Activated CD4-positive, alpha-beta memory T cell treated with anti-CD3 and anti-CD28 coated beads for 36 hours (primary cell): ENCODE measurements around the gene PIEZO2. TPM values are rescaled to one million over a fixed set of nuclear protein-coding genes. Genes with fewer than 3 reads are reported as not detected.
"Not testable (repeated sequence)": the region's sequence is repeated elsewhere in the genome, so short reads cannot be mapped to it uniquely, and the experiment has no call there.

Experiments
- CTCF ChIA-PET: fragments of 350-600 bp; sonication (Branson Sonifier 250); formaldehyde crosslinking; loops from one replicate; lab custom pipeline; 2021; ENCODE audit warnings: antibody characterized with exemption, inconsistent platforms; lab: Charles Lee
- POLR2A ChIA-PET: fragments of 350-600 bp; sonication (Branson Sonifier 250); formaldehyde crosslinking; loops from one replicate; lab custom pipeline; 2021; ENCODE audit warnings: antibody characterized with exemption; lab: Charles Lee
- DNase-seq: peaks from one replicate; pipeline ENCODE4 v3.0.0-alpha.2; 2020
- H3K27ac Mint-ChIP-seq: one replicate; pipeline ENCODE4 v1.8.0; 2021; ENCODE audit warnings: mixed read lengths
- H3K27me3 Mint-ChIP-seq: one replicate; pipeline ENCODE4 v1.8.0; 2021; ENCODE audit warnings: mixed read lengths
- H3K36me3 Mint-ChIP-seq: one replicate; pipeline ENCODE4 v1.8.0; 2021; ENCODE audit warnings: mixed read lengths
- H3K4me1 Mint-ChIP-seq: one replicate; pipeline ENCODE4 v1.8.0; 2021; ENCODE audit warnings: low read depth, mixed read lengths
- H3K4me3 Mint-ChIP-seq: one replicate; pipeline ENCODE4 v1.8.0; 2021; ENCODE audit warnings: mild to moderate bottlenecking, mixed read lengths
- H3K9me3 Mint-ChIP-seq: one replicate; pipeline ENCODE4 v1.8.0; 2021; ENCODE audit warnings: mixed read lengths
- intact Hi-C: fragments of 100-400 bp; cut with micrococcal nuclease; formaldehyde crosslinking; loops from one replicate; pipeline ENCODE4 v1.15.1; 2023
- total RNA-seq, 2 experiments: library from RNA; stranded (reverse); gene quantifications; one replicate each; pipeline ENCODE4 v1.2.3, GENCODE V29; 2021

PIEZO2 gene
- total RNA-seq = not detected

DNA sequence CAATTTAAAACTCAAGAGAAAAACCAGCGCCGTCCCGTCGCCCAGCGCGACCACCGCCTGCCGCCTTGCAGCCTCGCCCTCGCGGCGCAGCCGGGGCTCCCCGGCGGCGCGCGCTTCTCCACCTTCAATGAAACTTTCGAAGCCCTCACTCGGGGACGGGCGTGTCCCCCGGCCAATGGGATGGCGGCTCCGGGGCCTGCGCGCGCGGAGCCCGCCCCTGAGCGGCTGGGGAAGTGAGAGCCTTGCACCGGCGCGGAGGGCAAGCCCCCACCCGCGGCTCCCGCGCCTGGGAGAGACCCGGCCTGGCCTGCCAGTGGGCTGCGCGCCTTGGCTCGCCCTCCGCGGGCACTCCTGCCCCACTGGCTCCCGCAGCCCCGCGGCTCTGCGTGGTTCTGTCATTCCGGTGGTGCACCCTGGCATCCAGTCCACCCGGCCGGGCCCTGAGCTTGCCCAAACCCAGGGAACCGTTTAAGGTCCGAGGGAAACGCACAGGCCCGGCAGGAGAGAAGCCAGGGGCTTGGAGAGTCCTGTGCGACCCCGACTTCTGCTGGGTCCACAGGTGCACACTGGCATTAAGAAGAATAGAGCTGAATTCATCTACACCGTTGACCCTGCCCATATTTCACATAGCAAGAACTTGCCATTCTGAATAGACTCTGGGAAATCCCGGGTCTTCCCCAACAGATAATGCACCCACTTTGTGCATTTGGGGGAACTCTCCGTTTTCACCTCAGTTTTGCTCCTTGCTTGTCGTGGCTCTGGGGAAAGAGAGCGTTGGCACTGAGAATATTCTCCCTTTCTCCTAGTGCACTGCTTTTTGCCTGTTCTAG is at the start of gene PIEZO2:
Gene PIEZO2 (minus strand): TSS at position 129 of the 830 bp plus-strand sequence. CDS start 981 bp downstream, outside the sequence.
- H3K27ac Mint-ChIP-seq = no peak within 1 kb of the TSS
- H3K4me3 Mint-ChIP-seq = no peak within 1 kb of the TSS
- POLR2A ChIA-PET = no interaction called here
- intact Hi-C loops = loop anchor here (5.0 kb wide), 1 partner anchor 297 kb away; no protein-coding TSS in a partner anchor
- no peak for DNase-seq
- H3K36me3 Mint-ChIP-seq = no peaks in the 10 kb centered on the region
- peaks cover 32% of the 10 kb centered on the region for H3K27me3 Mint-ChIP-seq
- no peaks in the 10 kb centered on the region for H3K9me3 Mint-ChIP-seq
- H3K4me1 Mint-ChIP-seq = peaks cover 3% of the 10 kb centered on the region
- CTCF ChIA-PET = no interaction called here

DNA sequence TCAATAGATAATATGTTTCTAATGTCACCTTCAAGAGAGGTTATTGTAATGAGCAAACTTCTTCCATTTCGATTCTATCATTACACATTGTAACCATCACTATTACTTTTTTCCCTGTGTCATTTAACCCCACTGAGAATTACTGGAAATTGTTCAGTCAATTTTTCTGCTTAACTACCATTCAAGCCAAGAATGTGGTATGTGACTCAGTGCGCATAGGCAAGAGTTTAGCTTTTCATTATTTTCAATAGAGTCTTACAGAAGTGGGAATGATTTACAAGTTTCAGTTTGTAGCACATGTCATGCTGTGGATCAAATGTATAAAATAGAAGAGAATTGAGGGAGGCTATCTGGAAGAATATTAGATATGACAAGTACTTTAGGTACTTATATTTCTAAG is 34.3 kb upstream of the PIEZO2 start:
- Mint-ChIP-seq H3K4me1 (no peaks in the 10 kb centered on the region), H3K4me3 (no peak overlapping the region), H3K27ac (no peak overlapping the region), H3K27me3 (no peaks in the 10 kb centered on the region), H3K9me3 (peaks cover 4% of the 10 kb centered on the region), H3K36me3 (no peaks in the 10 kb centered on the region)
- intact Hi-C loops = no loop called here
- ChIA-PET CTCF (no interaction called here), POLR2A (no interaction called here)
- no peak for DNase-seq

DNA sequence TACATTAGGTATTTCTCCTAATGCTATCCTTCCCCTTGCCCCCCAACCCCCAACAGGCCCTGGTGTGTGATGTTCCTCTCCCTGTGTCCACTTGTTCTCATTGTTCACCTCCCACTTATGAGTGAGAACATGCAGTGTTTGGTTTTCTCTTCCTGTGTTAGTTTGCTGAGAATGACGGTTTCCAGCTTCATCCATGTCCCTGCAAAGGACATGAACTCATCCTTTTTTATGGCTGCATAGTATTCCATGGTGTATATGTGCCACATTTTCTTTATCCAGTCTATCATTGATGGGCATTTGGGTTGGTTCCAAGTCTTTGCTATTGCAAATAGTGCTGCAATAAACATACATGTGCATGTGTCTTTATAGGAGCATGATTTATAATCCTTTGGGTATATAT is 32.3 kb upstream of the PIEZO2 start:
- POLR2A ChIA-PET = not testable (repeated sequence)

DNA sequence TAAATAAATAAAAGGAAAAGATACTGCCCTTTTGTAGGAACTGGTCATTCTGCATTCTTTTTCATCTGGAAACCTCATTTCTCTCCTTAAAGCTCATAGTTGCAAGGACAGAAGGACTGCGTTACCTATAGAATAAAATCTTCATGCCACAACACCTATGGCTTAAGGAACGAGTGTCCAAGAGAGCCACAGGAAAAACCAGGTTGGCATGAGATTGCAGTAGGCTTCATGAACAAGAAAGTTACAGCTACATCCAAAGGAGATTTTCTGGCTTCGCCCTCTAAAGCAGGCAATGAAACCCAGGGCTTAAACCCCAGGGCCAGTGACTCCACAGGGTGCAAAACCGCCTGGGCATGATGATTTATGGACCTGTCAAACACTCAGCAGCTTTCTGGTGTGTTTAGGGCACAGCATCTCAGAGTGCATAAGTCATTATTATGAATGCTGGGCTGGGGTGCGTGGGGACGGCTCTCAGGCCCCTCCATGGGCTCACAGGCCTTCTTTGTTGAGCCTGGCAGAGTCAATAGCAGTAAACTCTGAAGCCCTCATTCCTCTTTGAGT is 30.7 kb upstream of the PIEZO2 start:
- no peaks in the 10 kb centered on the region for H3K4me1 Mint-ChIP-seq
- POLR2A ChIA-PET = no interaction called here
- H3K4me3 Mint-ChIP-seq = no peak overlapping the region
- H3K27me3 Mint-ChIP-seq = no peaks in the 10 kb centered on the region
- CTCF ChIA-PET = interaction anchor here (1.6 kb wide), 1 partner anchor 373 kb away, joined by 3 read pairs; no protein-coding TSS in a partner anchor
- DNase-seq = no peak
- H3K27ac Mint-ChIP-seq = no peak overlapping the region
- intact Hi-C loops = no loop called here
- H3K9me3 Mint-ChIP-seq = peaks cover 4% of the 10 kb centered on the region
- H3K36me3 Mint-ChIP-seq = no peaks in the 10 kb centered on the region

More for the DNA sequence above, 32.3 kb upstream of the PIEZO2 start:
- CTCF ChIA-PET, H3K27me3 Mint-ChIP-seq, intact Hi-C loops, DNase-seq, H3K27ac Mint-ChIP-seq, H3K4me1 Mint-ChIP-seq, H3K4me3 Mint-ChIP-seq, H3K36me3 Mint-ChIP-seq, H3K9me3 Mint-ChIP-seq: not testable (repeated sequence)

DNA sequence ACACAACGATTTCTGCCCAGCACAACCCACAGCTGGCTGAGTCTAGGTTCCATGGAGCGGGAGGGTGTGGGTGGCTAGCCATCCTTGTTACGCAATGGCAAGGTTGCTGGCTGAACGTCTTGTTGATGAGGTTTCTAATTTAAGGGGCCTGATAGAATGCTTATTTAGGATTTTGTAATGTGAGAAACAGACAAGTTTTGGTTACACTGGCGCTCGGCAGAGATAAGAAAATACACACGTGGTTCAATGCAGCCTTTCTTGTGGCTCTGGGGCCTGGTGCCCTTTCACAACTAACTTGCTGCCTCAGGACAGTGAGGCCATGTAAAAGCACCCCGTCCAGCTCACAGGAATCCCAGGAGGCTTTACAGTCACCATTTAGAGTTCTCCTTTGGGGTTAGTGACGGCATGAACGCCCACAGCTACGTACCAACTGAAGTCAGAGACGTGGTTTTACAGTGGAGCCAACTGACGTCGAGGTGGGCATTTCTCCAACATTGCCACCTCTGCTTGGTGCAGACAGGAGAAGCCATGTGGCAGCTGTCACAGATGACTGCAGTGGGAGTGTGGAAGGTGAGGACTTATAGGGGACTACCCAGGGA is 29.7 kb upstream of the PIEZO2 start:
- ChIA-PET CTCF (interaction anchor here (1.6 kb wide), 1 partner anchor 374 kb away, joined by 3 read pairs; no protein-coding TSS in a partner anchor), POLR2A (no interaction called here)
- DNase-seq = no peak
- Mint-ChIP-seq H3K27ac (no peak overlapping the region), H3K36me3 (no peaks in the 10 kb centered on the region), H3K4me1 (no peaks in the 10 kb centered on the region), H3K4me3 (no peak overlapping the region), H3K27me3 (no peaks in the 10 kb centered on the region), H3K9me3 (peaks cover 4% of the 10 kb centered on the region)
- intact Hi-C loops = no loop called here

DNA sequence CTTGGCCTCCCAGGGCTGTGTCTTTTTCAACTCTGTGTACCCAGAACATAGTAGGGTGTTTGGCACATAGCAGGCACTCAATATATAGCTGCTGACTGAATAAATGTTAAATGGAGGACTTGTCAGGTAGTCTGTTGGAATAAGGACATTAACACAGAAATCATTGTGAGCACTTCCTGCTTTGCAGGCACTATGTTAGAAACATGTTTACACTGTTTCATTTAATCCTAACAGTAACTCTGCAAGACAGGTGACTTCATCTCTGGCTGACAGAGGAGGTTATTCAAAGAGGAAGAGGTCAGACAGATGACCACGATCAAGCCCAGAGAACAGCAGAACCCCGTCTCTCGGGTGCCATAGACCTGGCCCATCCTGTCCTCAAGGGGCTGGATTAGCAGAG is 28.0 kb upstream of the PIEZO2 start:
- CTCF ChIA-PET = no interaction called here
- no peak overlapping the region for H3K4me3 Mint-ChIP-seq

DNA sequence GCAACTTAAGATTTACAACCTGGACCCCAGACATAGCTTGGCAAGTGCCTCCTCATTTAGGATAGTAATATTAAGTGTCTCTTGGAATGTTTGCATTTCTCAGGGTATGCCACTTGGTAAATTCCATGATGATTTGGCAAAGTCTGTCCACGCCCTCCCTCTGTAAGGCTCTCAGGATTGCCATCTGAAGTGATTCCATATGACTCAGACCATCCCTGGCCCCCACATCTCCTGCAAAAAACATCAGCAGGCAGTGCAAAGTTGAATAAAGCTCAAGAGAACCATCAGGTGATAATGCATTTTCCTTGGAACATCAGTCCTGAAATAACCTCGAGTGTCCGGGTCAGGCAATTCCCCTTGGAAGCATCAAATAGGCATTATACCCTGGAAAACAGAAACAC is 27.1 kb upstream of the PIEZO2 start:
- CTCF ChIA-PET = no interaction called here
- intact Hi-C loops = no loop called here
- POLR2A ChIA-PET = no interaction called here
- Mint-ChIP-seq H3K4me1 (no peaks in the 10 kb centered on the region), H3K27ac (no peak overlapping the region), H3K36me3 (no peaks in the 10 kb centered on the region), H3K27me3 (no peaks in the 10 kb centered on the region), H3K4me3 (no peak overlapping the region), H3K9me3 (peaks cover under 1% of the 10 kb centered on the region)
- DNase-seq = no peak

More for the DNA sequence above, 28.0 kb upstream of the PIEZO2 start:
- DNase-seq = no peak
- Mint-ChIP-seq H3K36me3 (no peaks in the 10 kb centered on the region), H3K9me3 (peaks cover 4% of the 10 kb centered on the region), H3K27me3 (no peaks in the 10 kb centered on the region), H3K4me1 (no peaks in the 10 kb centered on the region), H3K27ac (no peak overlapping the region)
- intact Hi-C loops = no loop called here
- POLR2A ChIA-PET = no interaction called here

DNA sequence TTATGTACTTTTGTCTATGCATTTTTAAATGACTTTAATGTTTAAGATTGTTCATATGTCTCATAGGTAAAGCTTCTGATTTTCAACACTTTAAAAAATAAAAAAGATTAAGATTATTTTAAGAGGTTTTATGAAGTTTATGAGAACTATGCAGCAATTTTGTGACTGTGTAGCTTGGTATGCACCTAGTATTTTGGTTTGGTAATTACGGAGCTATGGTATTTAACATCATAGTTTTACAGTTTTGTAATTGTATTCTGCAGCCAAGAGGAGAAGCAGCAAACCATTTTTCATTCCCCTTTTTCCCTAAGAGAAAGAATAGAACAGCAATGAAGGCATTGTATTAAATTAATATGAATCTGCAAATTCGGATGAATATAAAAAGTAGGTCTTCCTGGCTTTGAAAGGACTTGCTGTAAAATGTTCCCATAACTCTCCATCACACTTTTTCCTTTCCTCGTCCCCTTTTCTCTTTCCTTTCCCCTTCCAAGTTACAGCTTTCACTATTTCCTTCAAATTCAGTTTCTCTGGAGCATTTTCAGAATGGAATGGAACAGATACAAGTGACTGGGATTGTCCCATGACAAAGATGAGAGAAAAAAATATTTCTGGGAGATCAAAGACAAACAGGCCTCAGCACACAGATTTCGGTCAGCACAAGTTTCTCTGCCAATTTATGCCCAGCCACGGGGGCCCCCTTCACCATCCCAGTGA is 26.1 kb upstream of the PIEZO2 start:
- no peaks in the 10 kb centered on the region for H3K27me3 Mint-ChIP-seq
- ChIA-PET CTCF (no interaction called here), POLR2A (no interaction called here)

DNA sequence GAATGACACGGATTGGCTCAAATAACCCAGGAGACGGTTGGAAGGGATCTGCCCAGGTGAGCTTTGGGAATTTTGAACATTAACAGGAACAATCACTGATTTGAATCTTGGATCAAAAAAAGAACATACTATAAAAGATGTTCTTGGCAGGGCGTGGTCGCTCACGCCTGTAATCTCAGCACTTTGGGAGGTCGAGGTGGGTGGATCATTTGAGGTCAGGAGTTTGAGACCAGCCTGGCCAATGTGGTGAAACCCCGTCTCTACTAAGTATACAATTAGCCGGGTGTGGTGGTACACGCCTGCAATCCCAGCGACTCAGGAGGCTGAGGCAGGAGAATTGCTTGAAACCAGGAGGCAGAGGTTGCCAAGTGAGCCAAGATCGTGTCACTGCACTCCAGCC is 24.8 kb upstream of the PIEZO2 start:
- H3K36me3 Mint-ChIP-seq, POLR2A ChIA-PET, DNase-seq, H3K4me1 Mint-ChIP-seq, H3K4me3 Mint-ChIP-seq, CTCF ChIA-PET, H3K27me3 Mint-ChIP-seq, H3K27ac Mint-ChIP-seq, H3K9me3 Mint-ChIP-seq, intact Hi-C loops: not testable (repeated sequence)

More for the DNA sequence above, 26.1 kb upstream of the PIEZO2 start:
- H3K36me3 Mint-ChIP-seq = no peaks in the 10 kb centered on the region
- no peaks in the 10 kb centered on the region for H3K9me3 Mint-ChIP-seq
- no peak overlapping the region for H3K4me3 Mint-ChIP-seq
- H3K4me1 Mint-ChIP-seq = no peaks in the 10 kb centered on the region
- intact Hi-C loops = no loop called here
- no peak for DNase-seq
- H3K27ac Mint-ChIP-seq = no peak overlapping the region

DNA sequence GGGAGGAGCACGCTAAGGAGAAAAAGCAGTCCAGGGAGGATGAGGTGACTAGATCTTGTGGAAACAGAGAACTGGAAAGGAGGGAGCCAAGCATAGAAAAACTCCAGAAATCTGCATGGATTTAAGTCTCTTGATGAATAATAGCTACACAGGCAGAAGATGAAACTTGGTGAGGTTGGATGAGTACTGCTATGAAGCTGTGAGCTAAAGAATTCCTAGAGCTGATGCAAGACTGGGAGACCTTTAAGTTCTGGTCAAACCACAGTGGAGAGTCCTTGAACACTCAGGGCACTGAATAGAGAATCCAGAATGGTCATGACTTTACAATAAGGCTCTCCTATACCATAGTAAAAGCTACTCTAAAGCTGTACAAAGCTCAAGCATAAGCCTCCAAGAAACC is 18.4 kb upstream of the PIEZO2 start:
- POLR2A ChIA-PET = no interaction called here
- H3K9me3 Mint-ChIP-seq = no peaks in the 10 kb centered on the region
- CTCF ChIA-PET = no interaction called here
- no peak for DNase-seq
- H3K4me1 Mint-ChIP-seq = no peaks in the 10 kb centered on the region
- no peaks in the 10 kb centered on the region for H3K36me3 Mint-ChIP-seq
- H3K27ac Mint-ChIP-seq = no peak overlapping the region
- no peak overlapping the region for H3K4me3 Mint-ChIP-seq
- intact Hi-C loops = no loop called here
- peaks cover 7% of the 10 kb centered on the region for H3K27me3 Mint-ChIP-seq

DNA sequence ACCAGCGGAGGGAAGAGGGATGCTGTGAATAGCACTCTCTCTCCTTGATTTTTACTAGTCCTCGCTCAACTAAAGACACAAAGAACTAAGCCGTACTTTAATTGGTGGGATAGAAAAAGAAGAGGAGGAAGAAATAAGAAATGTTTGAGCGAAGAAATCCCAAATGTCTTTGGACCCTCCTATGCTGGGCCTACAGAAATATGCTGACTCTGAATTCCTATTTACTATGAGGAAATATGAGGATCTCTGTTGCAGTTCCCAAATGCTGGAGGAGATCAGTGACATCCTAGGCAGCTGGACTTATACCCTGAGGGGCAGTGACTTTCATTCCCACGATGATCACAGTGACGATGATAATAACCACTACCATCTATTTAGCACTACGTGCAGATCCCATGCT is 16.6 kb upstream of the PIEZO2 start:
- Mint-ChIP-seq H3K27ac (no peak overlapping the region), H3K27me3 (peaks cover 7% of the 10 kb centered on the region), H3K36me3 (no peaks in the 10 kb centered on the region), H3K4me1 (no peaks in the 10 kb centered on the region), H3K4me3 (no peak overlapping the region), H3K9me3 (no peaks in the 10 kb centered on the region)
- intact Hi-C loops = no loop called here
- no peak for DNase-seq
- POLR2A ChIA-PET = no interaction called here
- CTCF ChIA-PET = no interaction called here

DNA sequence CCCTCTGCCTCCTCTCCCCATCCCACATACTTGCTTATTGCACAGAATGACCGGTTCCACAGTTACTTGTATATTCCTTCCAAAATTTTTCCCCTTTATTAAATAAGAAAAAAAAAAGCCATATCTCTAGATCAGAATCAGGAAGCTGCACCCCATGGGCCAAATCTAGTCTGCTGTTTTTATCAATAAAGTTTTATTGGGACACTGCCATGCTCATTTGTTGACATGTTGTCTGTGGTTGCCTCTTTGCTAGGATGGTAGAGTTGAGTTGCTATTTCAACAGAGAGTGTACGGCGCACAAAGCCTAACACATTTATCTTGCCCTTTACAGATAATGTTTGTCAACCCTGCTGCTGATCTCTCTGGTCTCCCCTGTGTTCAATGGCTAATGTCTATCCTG is 15.8 kb upstream of the PIEZO2 start:
- ChIA-PET CTCF (interaction anchor here (1.0 kb wide), 1 partner anchor 11 kb away, joined by 3 read pairs; no protein-coding TSS in a partner anchor), POLR2A (no interaction called here)
- no peak overlapping the region for H3K27ac Mint-ChIP-seq
- intact Hi-C loops = no loop called here
- peaks cover 7% of the 10 kb centered on the region for H3K27me3 Mint-ChIP-seq
- DNase-seq = no peak
- H3K4me1 Mint-ChIP-seq = no peaks in the 10 kb centered on the region
- no peak overlapping the region for H3K4me3 Mint-ChIP-seq
- no peaks in the 10 kb centered on the region for H3K9me3 Mint-ChIP-seq
- H3K36me3 Mint-ChIP-seq = no peaks in the 10 kb centered on the region
